PC-3 (cell line): ENCODE data around the gene GORASP1. TPM values are rescaled to one million over a fixed set of nuclear protein-coding genes. Genes with fewer than 3 reads are reported as not detected.

Experiments
- ATAC-seq: fragments of 200-7000 bp; cut with Tn5 transposase; 2 replicates; pipeline ENCODE4 v1.9.1; 2020; ENCODE audit warnings: mild to moderate bottlenecking, moderate library complexity
- BruUV-seq: library from RNA; stranded (reverse); fragments of 400-500 nt; replicated peaks from 2 replicates; lab custom pipeline; 2021; lab: Mats Ljungman, UMichigan
- CTCF ChIA-PET: fragments of 300-600 bp; sonication (Branson Sonifier 250); formaldehyde crosslinking; loops from one replicate; lab custom pipeline; 2022; ENCODE audit warnings: antibody characterized with exemption; lab: Charles Lee
- POLR2A ChIA-PET: fragments of 300-600 bp; sonication (Branson Sonifier 250); formaldehyde crosslinking; loops from one replicate; lab custom pipeline; 2022; ENCODE audit warnings: antibody characterized with exemption; ENCODE audit not compliant: unreplicated experiment; lab: Charles Lee
- DNase-seq: peaks from one replicate; pipeline ENCODE4 v3.0.0-alpha.2; 2015
- H2AFZ ChIP-seq: fragments of 300-600 bp; sonication (generic); 2 replicates; pipeline ENCODE4 v1.6.0; 2016; ENCODE audit warnings: antibody characterized with exemption, low read length
- H3F3A ChIP-seq: fragments of 300-600 bp; sonication (generic); one replicate; pipeline ENCODE4 v1.6.0; 2017; ENCODE audit warnings: antibody characterized with exemption, low read length, control low read depth, mild to moderate bottlenecking; ENCODE audit not compliant: unreplicated experiment
- H3K27ac ChIP-seq: fragments of 300-600 bp; sonication (generic); 2 replicates; pipeline ENCODE4 v1.5.1; 2016; ENCODE audit warnings: mild to moderate bottlenecking, low read length
- H3K27me3 ChIP-seq: fragments of 300-600 bp; sonication (generic); 2 replicates; pipeline ENCODE4 v1.6.1; 2016; ENCODE audit warnings: low read length, mixed read lengths
- H3K36me3 ChIP-seq: fragments of 300-600 bp; sonication (generic); 2 replicates; pipeline ENCODE4 v1.6.1; 2016; ENCODE audit warnings: low read depth, mixed run types, low read length, mixed read lengths
- H3K4me1 ChIP-seq: fragments of 300-600 bp; sonication (generic); 2 replicates; pipeline ENCODE4 v1.5.1; 2016; ENCODE audit warnings: low read length; ENCODE audit not compliant: insufficient read depth
- H3K4me2 ChIP-seq: fragments of 300-600 bp; sonication (generic); 2 replicates; pipeline ENCODE4 v1.6.0; 2016; ENCODE audit warnings: low read length
- H3K4me3 ChIP-seq: fragments of 300-600 bp; sonication (generic); 2 replicates; pipeline ENCODE4 v1.5.1; 2016; ENCODE audit warnings: mild to moderate bottlenecking, low read length, mixed read lengths
- H3K79me2 ChIP-seq: fragments of 300-600 bp; sonication (generic); 2 replicates; pipeline ENCODE4 v1.6.1; 2017; ENCODE audit warnings: low read length, mixed read lengths
- H3K9ac ChIP-seq: fragments of 300-600 bp; sonication (generic); 2 replicates; pipeline ENCODE4 v1.6.0; 2016; ENCODE audit warnings: mild to moderate bottlenecking, low read length
- H3K9me2 ChIP-seq: fragments of 300-600 bp; sonication (generic); replicated peaks from 2 replicates; pipeline ENCODE4 v1.6.1; 2016; ENCODE audit warnings: mixed run types, low read length, mixed read lengths
- H3K9me3 ChIP-seq: fragments of 300-600 bp; sonication (generic); 2 replicates; pipeline ENCODE4 v1.6.1; 2016; ENCODE audit warnings: low read length, mixed read lengths
- H4K20me1 ChIP-seq: fragments of 300-600 bp; sonication (generic); 2 replicates; pipeline ENCODE4 v1.6.1; 2016; ENCODE audit warnings: low read length, mixed read lengths
- CTCF ChIP-seq: fragments of 300-600 bp; sonication (generic); conservative IDR thresholded peaks from 2 replicates; pipeline ENCODE4 v1.5.1; 2017; ENCODE audit warnings: antibody characterized with exemption, low read depth, mild to moderate bottlenecking, low read length
- EZH2 ChIP-seq: fragments of 300-600 bp; sonication (generic); IDR thresholded peaks from one replicate; pipeline ENCODE4 v1.6.1; 2017; ENCODE audit warnings: antibody characterized with exemption, mild to moderate bottlenecking, low read length; ENCODE audit not compliant: unreplicated experiment
- EZH2phosphoT487 ChIP-seq: fragments of 300-600 bp; sonication (generic); IDR thresholded peaks from 2 replicates; pipeline ENCODE4 v1.6.1; 2018; ENCODE audit warnings: mild to moderate bottlenecking, antibody characterized with exemption, low read length, borderline replicate concordance
- intact Hi-C: fragments of 100-400 bp; cut with micrococcal nuclease; formaldehyde crosslinking; loops from 2 replicates; pipeline ENCODE4 v1.9.0; 2023
- total RNA-seq: library from RNA; depleted of rRNA; stranded (reverse); fragments of >200 nt; gene quantifications from 2 replicates; pipeline ENCODE4 v1.2.3, GENCODE V29; 2014

The GORASP1 gene
- total RNA-seq, 1 experiment from 2014 or later, result 47.4 TPM

DNA sequence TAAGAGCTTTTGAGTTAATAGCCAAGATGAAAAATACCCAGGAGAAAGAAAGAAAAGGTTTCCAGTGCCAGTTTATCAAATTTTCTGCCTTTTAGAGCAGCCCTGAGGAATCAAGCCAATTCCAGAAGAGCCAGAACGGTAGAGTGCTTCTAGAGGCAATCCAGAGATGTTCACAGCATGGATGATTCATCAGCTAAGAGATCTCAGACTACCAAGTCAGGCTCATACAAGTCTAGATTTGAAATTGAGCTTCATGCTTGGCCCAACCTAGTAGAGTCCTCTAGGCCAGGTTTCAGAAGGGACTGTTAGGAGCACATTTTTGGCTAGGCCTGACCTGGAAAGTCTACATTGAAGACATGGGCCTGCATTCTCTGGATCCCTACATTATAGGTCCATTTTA, 40.1 kb downstream of the GORASP1 start:
- Histone ChIP-seq H3K27ac (no peak overlapping the region), H2AFZ (no peak overlapping the region), H3K4me1 (no peaks in the 10 kb centered on the region), H3K9me3 (no peaks in the 10 kb centered on the region), H3F3A (no peaks in the 10 kb centered on the region), H3K27me3 (no peaks in the 10 kb centered on the region), H4K20me1 (no peaks in the 10 kb centered on the region), H3K4me3 (no peak overlapping the region), H3K4me2 (no peak overlapping the region), H3K9ac (no peak overlapping the region), H3K79me2 (no peaks in the 10 kb centered on the region), H3K36me3 (peaks cover 8% of the 10 kb centered on the region; the same call in 1 of the 2 replicates), H3K9me2 (no peaks in the 10 kb centered on the region)
- BruUV-seq, result TSS peak; percentile 6
- DNase-seq, result no peak
- TF ChIP-seq CTCF (no peak), EZH2 (no peak), EZH2phosphoT487 (no peak)
- intact Hi-C loops, result no loop called here
- ATAC-seq, result no peak
- CTCF ChIA-PET, result no interaction called here
- POLR2A ChIA-PET, result no interaction called here

DNA sequence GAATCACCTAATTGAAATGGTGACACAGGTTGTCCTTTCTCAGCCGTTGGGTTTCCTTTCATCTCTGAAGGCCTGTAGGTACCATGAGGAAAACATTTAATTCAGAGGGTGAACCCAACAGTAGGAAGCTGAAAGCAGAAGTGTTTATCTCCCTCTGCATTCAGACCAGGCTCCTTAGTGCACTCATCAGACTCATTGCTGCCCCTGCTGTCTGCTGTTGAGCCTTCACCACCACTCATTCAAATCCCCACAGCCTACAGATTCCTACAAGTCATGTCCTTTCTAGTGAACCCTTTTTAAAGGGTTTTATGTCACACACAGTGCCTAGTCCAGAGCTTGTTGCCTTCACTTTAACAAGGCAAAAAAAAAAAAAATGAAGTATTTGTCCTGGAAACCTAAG, 42.2 kb downstream of the GORASP1 start:
- intact Hi-C loops, result no loop called here
- POLR2A ChIA-PET, result no interaction called here
- Histone ChIP-seq H3K4me1 (no peaks in the 10 kb centered on the region), H3K9me2 (no peaks in the 10 kb centered on the region), H3K4me2 (no peak overlapping the region), H3K27me3 (no peaks in the 10 kb centered on the region), H4K20me1 (no peaks in the 10 kb centered on the region), H3K9me3 (no peaks in the 10 kb centered on the region), H3K9ac (no peak overlapping the region), H3K4me3 (no peak overlapping the region), H3F3A (no peaks in the 10 kb centered on the region), H3K27ac (no peak overlapping the region), H2AFZ (no peak overlapping the region), H3K79me2 (peaks cover 6% of the 10 kb centered on the region; the same call in 1 of the 2 replicates), H3K36me3 (peaks cover 8% of the 10 kb centered on the region; the same call in 1 of the 2 replicates)
- CTCF ChIA-PET, result interaction anchor here (0.6 kb wide), 1 partner anchor 223 kb away, joined by 7 read pairs; no protein-coding TSS in a partner anchor
- peak; percentile 98 for ATAC-seq
- peak; percentile 47 for DNase-seq
- no TSS peak for BruUV-seq
- TF ChIP-seq EZH2 (no peak), CTCF (peak; percentile 59)

DNA sequence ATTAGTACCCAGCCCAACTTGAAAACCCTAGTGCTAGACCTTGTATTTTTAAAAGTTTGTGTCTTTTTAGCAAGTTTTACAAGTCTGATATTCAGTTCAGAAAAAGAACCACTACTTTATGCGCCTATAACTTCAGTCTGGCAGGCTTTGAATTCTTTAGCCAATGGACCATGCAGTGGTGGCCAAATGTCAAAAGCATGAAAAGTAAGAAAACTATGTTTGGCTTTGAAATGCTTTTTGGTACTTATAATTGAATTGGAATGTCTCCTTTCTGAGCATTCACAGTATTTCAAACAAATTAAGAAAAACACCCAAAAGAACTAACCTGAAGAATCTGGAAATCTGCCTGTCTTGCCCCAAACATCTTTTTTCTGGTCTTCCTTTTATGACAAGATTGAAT, 42.8 kb downstream of the GORASP1 start:
- ATAC-seq, result no peak
- Histone ChIP-seq H3K9ac (no peak overlapping the region), H3K4me1 (no peaks in the 10 kb centered on the region), H3F3A (no peaks in the 10 kb centered on the region), H3K79me2 (peaks cover 9% of the 10 kb centered on the region; the same call in 1 of the 2 replicates), H3K36me3 (peaks cover 5% of the 10 kb centered on the region; the same call in 1 of the 2 replicates), H3K27ac (no peak overlapping the region), H3K9me2 (no peaks in the 10 kb centered on the region), H4K20me1 (no peaks in the 10 kb centered on the region), H3K4me2 (no peak overlapping the region), H3K27me3 (no peaks in the 10 kb centered on the region), H3K9me3 (no peaks in the 10 kb centered on the region), H2AFZ (no peak overlapping the region), H3K4me3 (no peak overlapping the region)
- CTCF ChIA-PET, result no interaction called here
- no peak for DNase-seq
- TF ChIP-seq EZH2phosphoT487 (no peak), EZH2 (no peak), CTCF (no peak)
- POLR2A ChIA-PET, result no interaction called here
- intact Hi-C loops, result no loop called here
- BruUV-seq, result no TSS peak
